Stimulated activated CD4-positive, alpha-beta T cell treated with anti-CD3 and anti-CD28 coated beads, Interleukin-15, amount 100 ng/mL, for 24 hours (primary cell): ENCODE data around the gene CNPY1.
"Not testable (repeated sequence)": the region's sequence is repeated elsewhere in the genome, so short reads cannot be mapped to it uniquely, and the experiment has no call there.

Source experiments
- DNase-seq: peaks from one replicate; pipeline ENCODE4 v3.0.0-alpha.2; 2020

The CNPY1 gene

GRCh38 chr7:155577509-155577905 lies 31.1 kb upstream of the CNPY1 start:
- no peak for DNase-seq

DNA sequence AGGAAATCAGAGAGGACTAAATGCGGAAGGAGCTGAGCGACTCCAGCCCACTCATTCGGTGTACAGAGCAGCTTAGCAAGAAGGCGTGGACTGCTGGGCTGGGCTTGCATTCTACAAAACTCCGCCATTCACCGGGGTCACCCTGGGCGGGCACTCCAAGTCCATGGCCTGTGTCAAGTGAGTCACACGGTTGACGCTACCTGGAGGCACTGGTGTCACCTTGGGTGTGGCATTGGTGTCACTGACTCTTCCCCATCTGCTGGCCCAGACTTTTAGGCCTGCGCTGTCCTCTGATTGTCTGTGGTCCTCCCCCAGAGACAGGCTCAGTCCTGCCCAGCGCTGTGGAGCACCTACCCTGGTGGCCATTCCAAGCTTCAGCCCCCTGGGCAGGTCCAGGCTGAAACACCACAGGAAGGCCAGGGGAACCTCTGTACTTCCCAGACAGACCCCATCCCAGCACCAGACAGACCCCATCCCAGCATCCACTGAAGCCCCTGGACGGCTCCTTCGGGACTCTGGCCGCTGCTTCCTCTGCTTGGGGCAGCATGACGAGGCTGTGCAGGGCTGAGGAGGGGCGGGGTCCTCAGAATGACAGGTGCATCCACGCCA lies 30.6 kb upstream of the CNPY1 start:
- DNase-seq, result no peak

DNA sequence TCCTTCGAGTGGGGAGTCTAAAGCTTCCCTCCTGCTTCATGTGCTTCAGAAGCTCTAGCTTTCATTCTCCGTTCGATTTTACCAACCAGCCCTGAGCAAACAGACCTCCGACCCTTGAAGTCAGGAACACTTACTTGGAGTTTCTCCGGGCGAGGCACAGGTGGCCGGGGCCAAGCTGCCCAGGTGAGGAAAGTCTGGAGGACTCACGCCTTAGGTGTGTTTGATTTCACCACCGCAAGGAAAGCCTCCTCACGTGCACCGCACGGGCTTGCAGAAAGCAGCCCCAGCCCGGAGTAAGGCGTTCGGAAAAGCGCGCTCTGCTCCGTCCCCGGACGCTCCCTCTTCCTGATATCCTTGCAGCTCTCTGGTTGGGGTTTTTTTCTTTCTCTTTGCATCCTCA lies 30.1 kb upstream of the CNPY1 start:
- no peak for DNase-seq

GRCh38 chr7:155574556-155575290 lies 28.4 kb upstream of the CNPY1 start:
- no peak for DNase-seq

DNA sequence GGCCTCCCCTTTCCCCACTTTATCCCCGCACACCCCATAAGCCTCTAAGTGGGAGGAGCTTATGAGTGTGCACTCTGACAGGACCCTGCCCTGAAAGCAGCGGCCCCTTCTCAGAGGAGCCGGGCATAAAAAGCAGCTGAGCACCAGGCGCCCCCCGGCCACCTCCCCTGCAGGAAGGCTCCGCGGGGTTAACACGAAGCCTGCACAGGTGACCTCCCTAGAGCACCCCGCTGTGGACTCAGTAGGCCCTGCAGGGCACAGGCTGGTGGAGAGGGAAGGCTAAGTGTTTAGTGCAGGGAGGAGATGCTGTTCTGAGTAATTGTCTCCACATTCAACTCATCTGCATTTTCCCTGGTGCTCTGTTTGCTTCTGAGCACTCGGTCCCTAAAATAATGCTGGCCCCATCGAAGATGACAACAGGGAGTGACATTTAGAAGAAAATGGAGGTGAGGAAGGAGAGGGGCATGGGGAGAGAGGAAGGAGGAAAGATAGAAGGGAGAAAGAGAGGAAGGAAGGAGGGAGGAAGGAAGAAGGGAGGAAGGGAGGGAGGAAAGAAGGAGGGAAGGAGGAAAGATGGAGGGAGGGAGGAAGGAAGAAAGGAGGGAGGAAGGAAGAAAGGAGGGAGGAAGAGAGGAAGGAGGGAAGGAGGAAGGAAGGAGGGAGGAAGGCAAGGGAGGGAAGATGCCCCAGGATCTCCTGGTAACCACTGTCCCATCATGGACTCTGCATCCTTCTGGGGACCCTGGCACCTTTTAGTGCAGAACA lies 25.4 kb upstream of the CNPY1 start:
- no peak for DNase-seq

DNA sequence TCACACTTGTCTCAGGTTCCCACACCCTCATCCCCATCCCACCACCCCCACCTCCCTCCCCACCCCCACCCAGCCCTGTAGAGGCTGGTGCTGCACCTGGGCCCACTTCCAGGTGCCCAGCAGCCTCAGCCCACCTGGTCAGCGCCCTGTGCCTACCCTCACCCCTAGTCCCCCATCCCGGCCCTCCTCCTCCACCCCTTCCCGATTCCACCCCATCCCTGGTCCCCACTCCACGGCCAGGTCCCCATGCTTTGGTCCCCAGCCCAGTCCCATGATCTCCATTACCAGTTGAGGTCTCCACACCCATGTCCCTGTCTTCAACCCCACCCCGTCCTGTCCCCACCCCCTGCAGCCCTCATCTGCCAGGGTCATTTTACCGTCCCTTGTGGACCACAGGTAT lies 24.6 kb upstream of the CNPY1 start:
- DNase-seq, result no peak

- DNase-seq, result no peak
Observed at GRCh38 chr7:155570171-155570958, 24.0 kb upstream of the CNPY1 start.

- no peak for DNase-seq
Observed at GRCh38 chr7:155569681-155570080, 23.3 kb upstream of the CNPY1 start.

GRCh38 chr7:155568842-155569494 lies 22.6 kb upstream of the CNPY1 start:
- DNase-seq, result no peak

DNA sequence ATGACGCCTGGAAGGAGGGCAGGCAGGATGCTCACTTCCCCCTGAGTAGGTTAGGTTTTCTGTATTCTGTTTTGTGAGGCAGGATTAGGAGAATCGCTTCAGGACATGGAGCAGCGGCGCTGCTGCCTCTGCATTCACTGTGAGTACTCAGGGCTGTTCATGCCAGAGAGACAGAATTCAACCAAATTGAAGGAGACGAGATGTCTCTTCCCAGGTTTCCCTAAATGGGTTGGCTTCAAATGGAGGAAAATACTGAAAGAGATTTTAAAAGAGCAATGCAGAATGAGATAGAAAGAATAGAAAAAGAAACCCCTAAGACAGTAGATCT lies 21.9 kb upstream of the CNPY1 start:
- no peak for DNase-seq

- no peak for DNase-seq
Observed at GRCh38 chr7:155567646-155568332, 21.4 kb upstream of the CNPY1 start.

- no peak for DNase-seq
Observed at GRCh38 chr7:155566011-155566836, 19.9 kb upstream of the CNPY1 start.

- DNase-seq, result no peak
Observed at GRCh38 chr7:155565596-155565995, 19.2 kb upstream of the CNPY1 start.

- DNase-seq, result not testable (repeated sequence)
Observed at GRCh38 chr7:155562976-155563375, 16.6 kb upstream of the CNPY1 start.

DNA sequence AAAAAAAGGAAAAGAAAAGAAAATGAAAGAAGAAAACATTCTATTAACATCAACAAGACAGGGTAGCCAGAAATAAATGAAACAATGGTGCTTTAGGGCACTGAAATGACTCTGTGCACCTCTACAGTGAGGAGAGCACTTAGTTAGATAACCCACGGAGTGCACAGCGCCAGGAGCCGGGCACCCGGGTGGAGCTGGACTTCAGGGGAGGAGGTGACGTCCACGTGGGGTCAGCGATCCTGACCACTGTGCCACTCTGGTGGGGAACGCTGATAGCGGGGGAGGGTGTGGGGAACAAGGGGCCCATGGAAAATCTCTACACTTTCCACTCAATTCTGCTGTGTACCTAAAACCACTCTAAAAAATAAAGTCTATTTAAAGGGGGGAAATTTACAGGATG lies 15.7 kb upstream of the CNPY1 start:
- no peak for DNase-seq

DNA sequence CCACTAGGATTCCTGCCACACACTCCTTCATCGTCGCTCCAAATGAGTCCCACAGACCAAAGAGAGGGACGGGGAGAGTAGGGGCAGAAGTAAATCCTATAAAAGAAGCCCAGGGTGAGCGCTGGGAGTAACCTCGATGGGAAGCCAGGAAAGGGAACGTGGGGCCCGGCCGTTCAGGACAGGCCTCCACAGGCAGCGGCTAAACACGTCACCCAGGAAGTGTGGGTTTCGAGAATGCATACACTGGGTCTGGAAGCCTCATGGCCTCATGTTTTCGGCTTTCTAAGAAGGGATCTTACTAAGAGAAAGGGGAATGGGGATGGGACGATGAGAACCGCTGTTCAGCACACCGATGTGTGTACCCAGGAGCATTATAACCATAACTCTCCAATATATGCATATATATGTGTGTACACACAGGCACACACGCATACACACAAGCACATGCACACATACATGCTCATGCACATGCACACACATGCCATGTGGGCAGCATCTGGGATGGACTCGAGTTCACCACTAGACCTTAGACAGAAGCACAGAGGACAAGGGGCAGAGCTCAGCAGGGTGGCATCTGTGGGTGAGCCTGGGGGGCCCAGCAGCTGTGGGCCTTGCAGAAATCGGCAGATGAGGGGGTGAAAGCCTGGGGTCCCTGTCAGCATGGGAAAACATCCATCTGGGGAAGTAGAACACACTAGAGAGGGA lies 14.8 kb upstream of the CNPY1 start:
- no peak for DNase-seq

- no peak for DNase-seq
Observed at GRCh38 chr7:155560196-155560885, 14.0 kb upstream of the CNPY1 start.

GRCh38 chr7:155559519-155560108 lies 13.3 kb upstream of the CNPY1 start:
- no peak for DNase-seq

- no peak for DNase-seq
Observed at GRCh38 chr7:155558961-155559360, 12.6 kb upstream of the CNPY1 start.

DNA sequence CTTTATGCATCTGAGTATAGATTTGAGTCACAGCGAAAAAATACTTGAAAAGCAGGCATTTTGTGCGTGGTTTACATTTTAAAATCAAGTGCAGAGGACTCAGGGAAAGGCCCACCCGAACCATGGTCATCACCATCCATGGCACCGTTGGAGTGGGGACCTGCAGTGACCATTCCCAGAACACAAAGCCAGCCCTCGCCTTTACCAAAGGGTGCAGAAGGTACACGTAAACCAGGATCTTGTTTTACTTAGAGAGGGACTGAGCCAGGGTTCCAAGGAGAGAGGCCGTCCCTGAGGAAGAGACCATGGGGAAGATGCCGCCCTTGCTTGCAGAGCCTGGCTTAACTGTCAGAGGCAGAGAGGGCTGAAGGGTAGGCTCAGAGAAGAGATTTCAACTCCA lies 12.0 kb upstream of the CNPY1 start:
- no peak for DNase-seq
